ENCODE measurements around the gene NEB.

NEB gene

GRCh38 chr2:151716721-151717120 lies 17.6 kb downstream of the NEB start:
- TF ChIP-seq, protein P1, sequence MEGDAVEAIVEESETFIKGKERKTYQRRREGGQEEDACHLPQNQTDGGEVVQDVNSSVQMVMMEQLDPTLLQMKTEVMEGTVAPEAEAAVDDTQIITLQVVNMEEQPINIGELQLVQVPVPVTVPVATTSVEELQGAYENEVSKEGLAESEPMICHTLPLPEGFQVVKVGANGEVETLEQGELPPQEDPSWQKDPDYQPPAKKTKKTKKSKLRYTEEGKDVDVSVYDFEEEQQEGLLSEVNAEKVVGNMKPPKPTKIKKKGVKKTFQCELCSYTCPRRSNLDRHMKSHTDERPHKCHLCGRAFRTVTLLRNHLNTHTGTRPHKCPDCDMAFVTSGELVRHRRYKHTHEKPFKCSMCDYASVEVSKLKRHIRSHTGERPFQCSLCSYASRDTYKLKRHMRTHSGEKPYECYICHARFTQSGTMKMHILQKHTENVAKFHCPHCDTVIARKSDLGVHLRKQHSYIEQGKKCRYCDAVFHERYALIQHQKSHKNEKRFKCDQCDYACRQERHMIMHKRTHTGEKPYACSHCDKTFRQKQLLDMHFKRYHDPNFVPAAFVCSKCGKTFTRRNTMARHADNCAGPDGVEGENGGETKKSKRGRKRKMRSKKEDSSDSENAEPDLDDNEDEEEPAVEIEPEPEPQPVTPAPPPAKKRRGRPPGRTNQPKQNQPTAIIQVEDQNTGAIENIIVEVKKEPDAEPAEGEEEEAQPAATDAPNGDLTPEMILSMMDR (IDR thresholded peaks at IDR 0.05) = no peak

GRCh38 chr2:151713291-151713903 lies 20.9 kb downstream of the NEB start:
- TF ChIP-seq, protein P1 (IDR thresholded peaks at IDR 0.05) = no peak

DNA sequence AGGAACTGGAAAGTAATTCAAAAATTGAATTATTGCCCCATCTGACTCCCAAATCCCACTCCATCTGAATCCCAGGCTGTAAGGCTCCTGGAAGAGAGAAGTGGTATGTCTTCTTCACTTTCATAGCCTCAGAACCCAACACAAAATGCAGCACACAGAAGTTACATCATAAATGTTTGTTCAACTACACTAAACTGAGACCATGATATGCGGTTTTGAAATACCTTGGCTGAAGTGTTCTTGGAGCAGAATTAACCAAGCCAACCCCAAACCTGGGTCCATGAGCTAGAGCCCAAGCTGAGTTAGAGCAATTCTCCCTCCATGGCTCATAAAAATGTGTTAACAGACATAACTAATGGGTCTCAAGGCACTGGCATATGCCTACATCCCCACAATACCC lies 23.3 kb downstream of the NEB start:
- TF ChIP-seq, protein P1 (IDR thresholded peaks at IDR 0.05) = no peak

DNA sequence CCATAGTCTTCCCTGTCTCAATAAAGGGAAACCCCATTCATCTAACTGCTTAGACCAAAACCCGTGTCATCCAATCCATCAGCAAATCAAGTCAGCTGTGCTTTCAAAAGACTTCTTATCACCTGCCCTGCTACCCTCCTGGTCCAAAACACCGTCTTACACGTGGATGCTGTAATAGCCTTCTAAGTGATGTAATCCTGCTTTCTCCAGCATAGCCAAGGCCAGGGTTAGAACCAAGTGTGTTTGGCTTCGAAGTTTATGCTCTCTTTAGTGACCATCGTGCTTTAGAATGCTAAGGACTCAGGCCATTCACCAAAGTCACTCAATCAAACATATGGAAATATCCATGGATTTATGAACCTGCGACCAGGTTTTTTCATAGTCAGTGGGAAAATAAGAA lies 25.5 kb downstream of the NEB start:
- TF ChIP-seq, protein P1 (IDR thresholded peaks at IDR 0.05) = no peak

DNA sequence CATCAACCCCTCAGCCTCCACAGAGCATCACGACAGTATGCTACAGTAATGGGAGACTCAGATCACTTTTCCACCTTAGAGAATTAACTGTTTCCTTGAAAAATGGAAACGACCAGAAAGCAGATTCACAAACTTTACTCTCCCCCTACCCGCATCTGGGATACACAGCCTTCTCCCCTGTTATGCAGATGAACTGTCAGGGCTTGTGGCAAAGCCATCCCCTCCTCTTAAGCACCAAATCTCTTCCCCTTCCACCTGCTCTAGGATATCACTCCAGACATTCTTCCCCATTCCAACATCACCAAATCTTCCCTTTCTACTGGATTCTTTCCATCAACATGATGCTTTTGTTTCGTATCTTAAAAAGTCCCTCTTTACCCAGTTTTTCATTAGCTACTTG lies 26.4 kb downstream of the NEB start:
- TF ChIP-seq, protein P1 (IDR thresholded peaks at IDR 0.05) = no peak

DNA sequence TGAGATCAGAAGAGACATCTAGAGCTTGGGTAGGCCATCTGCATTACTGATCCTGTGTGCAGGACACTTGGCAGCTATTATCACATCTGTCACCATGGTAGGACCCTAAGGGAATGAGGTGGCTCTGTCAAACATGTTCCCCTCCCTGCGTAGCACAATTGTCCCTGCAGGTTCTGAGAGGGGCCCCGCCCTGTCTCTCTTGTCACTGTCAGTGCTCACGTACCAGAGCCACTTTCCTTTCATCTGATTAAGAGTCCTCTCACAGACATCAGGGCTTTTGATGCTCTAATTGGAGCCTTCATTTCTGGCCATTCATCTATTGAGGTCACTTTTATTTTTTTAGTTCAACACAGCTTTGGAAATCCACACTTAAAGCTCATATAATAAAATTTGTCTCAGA lies 38.5 kb downstream of the NEB start:
- TF ChIP-seq, protein P1 (IDR thresholded peaks at IDR 0.05) = no peak

DNA sequence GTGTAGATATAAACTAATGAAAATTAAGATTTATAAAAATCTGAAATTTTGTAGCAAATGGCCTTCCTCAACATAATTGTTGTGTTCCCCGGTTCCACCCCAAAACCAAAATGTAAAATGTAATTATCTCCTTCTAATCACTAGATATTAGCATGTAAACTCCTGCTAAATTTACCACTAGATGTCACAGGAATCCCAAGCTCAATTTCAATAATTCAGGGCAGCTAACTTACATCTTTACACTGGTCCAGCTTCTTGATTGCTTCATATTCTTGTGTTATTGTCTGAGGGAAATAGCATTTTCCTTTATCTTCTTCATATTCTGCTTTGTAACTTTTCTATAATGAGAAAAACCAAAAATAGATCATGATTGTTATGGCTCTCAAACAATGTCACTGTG lies 42.6 kb downstream of the NEB start:
- TF ChIP-seq, protein P1 (IDR thresholded peaks at IDR 0.05) = no peak

DNA sequence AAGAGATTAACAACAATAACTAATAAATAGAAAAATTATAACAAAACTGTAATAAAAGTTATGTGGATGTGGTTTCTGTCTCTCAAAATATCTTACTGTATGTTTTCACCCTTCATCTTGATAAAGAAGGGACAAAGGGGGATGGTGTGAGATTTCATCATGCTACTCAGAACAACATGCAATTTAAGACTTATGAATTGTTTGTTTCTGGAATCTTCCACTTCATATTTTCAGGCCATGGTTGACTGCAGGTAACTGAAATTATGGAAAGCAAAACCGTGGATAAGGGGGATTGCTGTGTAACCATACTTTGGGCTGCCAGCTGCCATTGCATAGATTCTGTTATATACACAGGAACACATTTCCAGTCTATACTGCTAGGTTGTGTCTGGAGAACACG lies 45.6 kb downstream of the NEB start:
- TF ChIP-seq, protein P1 (IDR thresholded peaks at IDR 0.05) = no peak

All from LNCAP (cell line).